GM12874 (cell line): Measurements from ENCODE around the gene OGG1.

ENCODE experiments used
- TF ChIP-seq, protein P1 (sequence below): IDR thresholded peaks from 2 replicates; pipeline ENCODE4 v1.5.1; 2011; ENCODE audit warnings: low read depth, mild to moderate bottlenecking, control low read depth, low read length, moderate library complexity; ENCODE audit not compliant: insufficient read depth

The OGG1 gene

GRCh38 chr3:9749645-9750555, at the start of gene OGG1:
Gene OGG1 (plus strand): TSS chr3:9749952. CDS start chr3:9750287, 335 bp downstream.
- TF ChIP-seq, protein P1, sequence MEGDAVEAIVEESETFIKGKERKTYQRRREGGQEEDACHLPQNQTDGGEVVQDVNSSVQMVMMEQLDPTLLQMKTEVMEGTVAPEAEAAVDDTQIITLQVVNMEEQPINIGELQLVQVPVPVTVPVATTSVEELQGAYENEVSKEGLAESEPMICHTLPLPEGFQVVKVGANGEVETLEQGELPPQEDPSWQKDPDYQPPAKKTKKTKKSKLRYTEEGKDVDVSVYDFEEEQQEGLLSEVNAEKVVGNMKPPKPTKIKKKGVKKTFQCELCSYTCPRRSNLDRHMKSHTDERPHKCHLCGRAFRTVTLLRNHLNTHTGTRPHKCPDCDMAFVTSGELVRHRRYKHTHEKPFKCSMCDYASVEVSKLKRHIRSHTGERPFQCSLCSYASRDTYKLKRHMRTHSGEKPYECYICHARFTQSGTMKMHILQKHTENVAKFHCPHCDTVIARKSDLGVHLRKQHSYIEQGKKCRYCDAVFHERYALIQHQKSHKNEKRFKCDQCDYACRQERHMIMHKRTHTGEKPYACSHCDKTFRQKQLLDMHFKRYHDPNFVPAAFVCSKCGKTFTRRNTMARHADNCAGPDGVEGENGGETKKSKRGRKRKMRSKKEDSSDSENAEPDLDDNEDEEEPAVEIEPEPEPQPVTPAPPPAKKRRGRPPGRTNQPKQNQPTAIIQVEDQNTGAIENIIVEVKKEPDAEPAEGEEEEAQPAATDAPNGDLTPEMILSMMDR = no peak

DNA sequence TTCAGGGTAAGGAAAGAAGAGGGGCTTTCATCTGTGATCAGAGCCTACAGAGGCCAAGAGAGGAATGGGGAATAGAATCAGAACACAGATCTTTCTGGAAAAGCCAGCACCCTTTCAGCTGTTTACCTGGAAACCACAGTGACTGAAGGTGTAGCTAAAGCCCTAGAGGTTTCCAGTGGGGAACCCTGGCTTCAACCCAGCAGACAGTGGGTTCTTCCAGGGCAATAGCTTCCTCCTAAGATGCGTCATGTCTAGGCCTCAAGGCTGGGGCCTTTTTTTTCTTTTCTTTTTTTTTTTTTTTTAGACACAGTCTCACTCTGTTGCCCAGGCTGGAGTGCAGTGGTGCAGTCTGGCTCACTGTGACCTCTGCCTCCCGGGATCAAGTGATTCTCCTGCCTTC, 49.2 kb upstream of the OGG1 start:
- TF ChIP-seq, protein P1 = no peak

GRCh38 chr3:9701006-9701405, 48.7 kb upstream of the OGG1 start:
- TF ChIP-seq, protein P1 = no peak

- TF ChIP-seq, protein P1 = no peak
Observed at GRCh38 chr3:9701711-9702110, 48.0 kb upstream of the OGG1 start.

DNA sequence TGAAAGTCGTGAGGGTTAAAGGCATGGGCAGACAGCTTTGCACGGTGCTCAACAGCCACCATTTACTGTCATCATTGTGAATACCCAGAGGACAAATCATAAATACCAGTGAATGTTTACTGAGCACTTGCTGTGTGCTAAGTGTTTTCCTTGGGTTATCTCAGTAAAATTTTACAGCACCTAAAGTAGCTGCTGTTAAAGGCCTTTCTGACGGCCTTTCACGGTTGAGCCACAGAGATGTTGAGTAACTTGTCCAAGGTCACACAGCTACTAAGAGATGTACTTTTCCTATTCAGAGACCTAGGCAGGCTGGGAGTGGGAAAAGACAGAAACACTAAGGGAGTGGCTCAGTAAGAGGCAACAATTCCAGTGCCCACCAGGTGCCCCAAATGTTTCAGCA, 46.5 kb upstream of the OGG1 start:
- TF ChIP-seq, protein P1 = no peak

- TF ChIP-seq, protein P1 = no peak
Observed at GRCh38 chr3:9703736-9704346, 45.9 kb upstream of the OGG1 start, which contains the start of gene CPNE9. Gene CPNE9 (plus strand): TSS chr3:9703833. CDS start chr3:9703997, 164 bp downstream.
